Peyer's patch (tissue), 4 donors: ENCODE results near the gene LRBA. TPM values are rescaled to one million over a fixed set of nuclear protein-coding genes. Genes with fewer than 3 reads are reported as not detected.

ENCODE experiments used
- DNase-seq, 3 donors: peaks; one replicate each; pipeline ENCODE4 v3.0.0-alpha.2; 2017 to 2019
- H3K27ac ChIP-seq, 4 donors: fragments of 200-600 bp; sonication (generic); one replicate each; pipeline ENCODE4 v1.5.1; 2016 to 2019
- H3K27me3 ChIP-seq, 2 donors: fragments of 200-600 bp; sonication (generic); one replicate each; pipeline ENCODE4 v1.5.1; 2019
- H3K36me3 ChIP-seq, 3 donors: fragments of 200-600 bp; sonication (generic); one replicate each; pipeline ENCODE4 v1.5.1; 2016 to 2019
- H3K4me1 ChIP-seq, 4 donors: fragments of 200-600 bp; sonication (generic); one replicate each; pipeline ENCODE4 v1.5.1; 2016 to 2019
- H3K4me3 ChIP-seq, 4 donors: fragments of 200-600 bp; sonication (generic); 1 replicate in 3 of 4; 2 replicates in 1 of 4; pipeline ENCODE4 v1.5.1; 2016 to 2019; ENCODE audit warnings: mild to moderate bottlenecking in 1 of 4
- H3K9me3 ChIP-seq, 4 donors: fragments of 200-600 bp; sonication (generic); one replicate each; pipeline ENCODE4 v1.5.1; 2016 to 2019; ENCODE audit warnings: mild to moderate bottlenecking in 1 of 4
- CTCF ChIP-seq, 6 experiments: fragments of 450-650 bp in 4 of 6; fragments of 200-600 bp in 2 of 6; sonication (generic) in 1 of 6; IDR thresholded peaks; one replicate each; pipeline ENCODE4 v1.5.1; 2017 to 2019; ENCODE audit warnings: antibody characterized with exemption in 6 of 6, mild to moderate bottlenecking in 3 of 6, moderate library complexity in 1 of 6
- POLR2A ChIP-seq, 2 donors: fragments of 450-650 bp; IDR thresholded peaks; one replicate each; pipeline ENCODE4 v1.5.1; 2017; ENCODE audit warnings: antibody characterized with exemption in 2 of 2, mild to moderate bottlenecking in 2 of 2, moderate library complexity in 2 of 2
- total RNA-seq, 4 donors: library from RNA; depleted of rRNA; stranded (reverse); fragments of >200 nt; gene quantifications; one replicate each; pipeline ENCODE4 v1.1.0, GENCODE V29; 2016

The LRBA gene
- total RNA-seq, 4 donors from 2014 or later: 71.5 to 120 (median 91.7) TPM

- H3K9me3 ChIP-seq: no peaks in the 10 kb centered on the region
- TF ChIP-seq CTCF (IDR thresholded peaks at IDR 0.05) (no peak), POLR2A (IDR thresholded peaks at IDR 0.05) (no peak)
- H3K27ac ChIP-seq: no peak overlapping the region
- peaks cover 0 to 40% (median 3%) of the 10 kb centered on the region in 3 donors for H3K36me3 ChIP-seq
- DNase-seq: no peak
- H3K4me1 ChIP-seq: no peaks in the 10 kb centered on the region
- no peak overlapping the region for H3K4me3 ChIP-seq
- H3K27me3 ChIP-seq: no peaks in the 10 kb centered on the region
Measured at GRCh38 chr4:150268444-150268843, 746.6 kb downstream of the LRBA start.

- Histone ChIP-seq H3K36me3 (peaks cover 0 to 28% (median 3%) of the 10 kb centered on the region in 3 donors), H3K27me3 (no peaks in the 10 kb centered on the region), H3K4me1 (no peaks in the 10 kb centered on the region), H3K27ac (no peak overlapping the region), H3K4me3 (no peak overlapping the region), H3K9me3 (no peaks in the 10 kb centered on the region)
- TF ChIP-seq CTCF (IDR thresholded peaks at IDR 0.05): no peak
- TF ChIP-seq POLR2A (IDR thresholded peaks at IDR 0.05): no peak
- DNase-seq: no peak
Measured at GRCh38 chr4:150265806-150266205, 749.3 kb downstream of the LRBA start.

- H3K4me1 ChIP-seq: no peaks in the 10 kb centered on the region
- no peak overlapping the region for H3K27ac ChIP-seq
- H3K9me3 ChIP-seq: no peaks in the 10 kb centered on the region
- TF ChIP-seq CTCF (IDR thresholded peaks at IDR 0.05) (no peak), POLR2A (IDR thresholded peaks at IDR 0.05) (no peak)
- DNase-seq: no peak
- H3K36me3 ChIP-seq: peaks cover 0 to 23% (median 0%) of the 10 kb centered on the region in 3 donors
- no peak overlapping the region for H3K4me3 ChIP-seq
- H3K27me3 ChIP-seq: no peaks in the 10 kb centered on the region
Measured at GRCh38 chr4:150264595-150265161, 750.4 kb downstream of the LRBA start.

GRCh38 chr4:150262611-150263010, 752.5 kb downstream of the LRBA start:
- no peaks in the 10 kb centered on the region for H3K27me3 ChIP-seq
- H3K4me3 ChIP-seq: no peak overlapping the region
- peaks cover 0 to 18% (median 0%) of the 10 kb centered on the region in 3 donors for H3K36me3 ChIP-seq
- no peak overlapping the region for H3K27ac ChIP-seq
- H3K9me3 ChIP-seq: no peaks in the 10 kb centered on the region
- no peak for DNase-seq
- H3K4me1 ChIP-seq: peaks cover 0 to 4% (median 0%) of the 10 kb centered on the region in 4 donors
- no peak for TF ChIP-seq POLR2A (IDR thresholded peaks at IDR 0.05)
- no peak for TF ChIP-seq CTCF (IDR thresholded peaks at IDR 0.05)

- H3K27ac ChIP-seq: no peak overlapping the region
- no peaks in the 10 kb centered on the region for H3K9me3 ChIP-seq
- no peak for DNase-seq
- H3K36me3 ChIP-seq: peaks cover 0 to 18% (median 0%) of the 10 kb centered on the region in 3 donors
- TF ChIP-seq POLR2A (IDR thresholded peaks at IDR 0.05) (no peak), CTCF (IDR thresholded peaks at IDR 0.05) (no peak)
- no peaks in the 10 kb centered on the region for H3K27me3 ChIP-seq
- peaks cover 0 to 11% (median 0%) of the 10 kb centered on the region in 4 donors for H3K4me1 ChIP-seq
- H3K4me3 ChIP-seq: no peak overlapping the region
Measured at GRCh38 chr4:150261571-150261970, 753.5 kb downstream of the LRBA start.
